GM12878 (cell line): ENCODE measurements around the gene RAB30. TPM values are rescaled to one million over a fixed set of nuclear protein-coding genes. Genes with fewer than 3 reads are reported as not detected.

Source experiments
- ATAC-seq: fragments of 200-7000 bp; cut with Tn5 transposase; 3 replicates; pipeline ENCODE4 v1.9.1; 2020; ENCODE audit warnings: mild to moderate bottlenecking, moderate library complexity
- BruUV-seq: library from RNA; stranded (reverse); fragments of 400-500 nt; replicated peaks from 2 replicates; lab custom pipeline; 2021; lab: Mats Ljungman, UMichigan
- CTCF ChIA-PET: fragments of 300-600 bp; sonication (Branson Sonifier 250); formaldehyde crosslinking; extraction: SDS; loops from one replicate; lab custom pipeline; 2021; ENCODE audit warnings: inconsistent platforms; lab: Yijun Ruan, JAX
- POLR2A ChIA-PET: fragments of 350-600 bp; formaldehyde crosslinking; extraction: SDS; loops from one replicate; lab custom pipeline; 2021; ENCODE audit warnings: inconsistent platforms; lab: Charles Lee
- RAD21 ChIA-PET: fragments of 300-600 bp; sonication (Branson Sonifier 250); formaldehyde crosslinking; loops from one replicate; lab custom pipeline; 2023; ENCODE audit warnings: antibody characterized with exemption; ENCODE audit not compliant: unreplicated experiment; lab: Charles Lee
- SMC1A ChIA-PET: fragments of 300-600 bp; sonication (Branson Sonifier 250); formaldehyde crosslinking; loops from one replicate; lab custom pipeline; 2023; ENCODE audit not compliant: unreplicated experiment, uncharacterized antibody; lab: Charles Lee
- DNase-seq: peaks from one replicate; pipeline ENCODE4 v3.0.0-alpha.2; 2011; ENCODE audit warnings: low read depth, low spot score
- FAIRE-seq: peaks from 3 replicates; lab custom pipeline; 2011; peaks lifted over from hg19 to GRCh38; lab: Jason Lieb, UNC
- H2AFZ ChIP-seq: 2 replicates; pipeline ENCODE4 v1.6.0; 2011; ENCODE audit warnings: low read depth, low read length, control low read depth; ENCODE audit not compliant: control insufficient read depth
- H3K27ac ChIP-seq: 2 replicates; pipeline ENCODE4 v1.5.1; 2011; ENCODE audit warnings: control low read depth; ENCODE audit not compliant: control insufficient read depth, insufficient read depth
- H3K27me3 ChIP-seq, 2 experiments: replicated peaks in 1 of 2; 2 replicates each; pipeline versions ENCODE4 v1.6.0 to v1.6.1; 2011; ENCODE audit warnings: low read length in 1 of 2; ENCODE audit not compliant: control insufficient read depth in 2 of 2, insufficient read depth in 2 of 2
- H3K36me3 ChIP-seq, 2 experiments: 2 replicates each; pipeline ENCODE4 v1.5.1; 2011; ENCODE audit warnings: low read length in 1 of 2; ENCODE audit not compliant: control insufficient read depth in 2 of 2, insufficient read depth in 2 of 2
- H3K4me1 ChIP-seq: 2 replicates; pipeline ENCODE4 v1.6.1; 2011; ENCODE audit warnings: mild to moderate bottlenecking, low read length, moderate library complexity, mixed read lengths; ENCODE audit not compliant: control insufficient read depth, insufficient read depth
- H3K4me2 ChIP-seq: 2 replicates; pipeline ENCODE4 v1.6.0; 2011; ENCODE audit warnings: control low read depth; ENCODE audit not compliant: control insufficient read depth, insufficient read depth
- H3K4me3 ChIP-seq: fragments of 200-600 bp; sonication (generic); 2 replicates; pipeline ENCODE4 v1.5.1; 2016
- H3K79me2 ChIP-seq: 2 replicates; pipeline ENCODE4 v1.6.0; 2011; ENCODE audit warnings: low read length; ENCODE audit not compliant: control insufficient read depth, insufficient read depth
- H3K9ac ChIP-seq: 2 replicates; pipeline ENCODE4 v1.8.0; 2011; ENCODE audit warnings: low read length, control low read depth, mixed read lengths; ENCODE audit not compliant: control insufficient read depth, insufficient read depth
- H3K9me3 ChIP-seq: replicated peaks from 3 replicates; pipeline ENCODE4 v1.5.1; 2011; ENCODE audit warnings: mild to moderate bottlenecking, low read length; ENCODE audit not compliant: control insufficient read depth, insufficient read depth
- H4K20me1 ChIP-seq: 2 replicates; pipeline ENCODE4 v1.6.0; 2011; ENCODE audit not compliant: control insufficient read depth, insufficient read depth
- ATF7 ChIP-seq: fragments of 450-650 bp; IDR thresholded peaks from 2 replicates; pipeline ENCODE4 v1.6.1; 2016; ENCODE audit warnings: low read depth, mild to moderate bottlenecking
- BCLAF1 ChIP-seq: fragments of 450-650 bp; IDR thresholded peaks from 2 replicates; pipeline ENCODE4 v1.6.1; 2017; ENCODE audit warnings: antibody characterized with exemption, mild to moderate bottlenecking, moderate library complexity
- ESRRA ChIP-seq: IDR thresholded peaks from 2 replicates; pipeline ENCODE4 v1.6.1; 2012; ENCODE audit warnings: mild to moderate bottlenecking, low read length, improper control_type of control experiment
- HCFC1 ChIP-seq: fragments of 150-350 bp; IDR thresholded peaks from 2 replicates; pipeline ENCODE4 v1.6.1; 2014; ENCODE audit warnings: low read length
- NFYA ChIP-seq: IDR thresholded peaks from 2 replicates; pipeline ENCODE4 v1.6.1; 2011; ENCODE audit warnings: low read depth, mild to moderate bottlenecking, low read length, improper control_type of control experiment, borderline replicate concordance
- RUNX3 ChIP-seq: IDR thresholded peaks from 2 replicates; pipeline ENCODE4 v1.6.1; 2012; ENCODE audit warnings: low read length, inconsistent platforms
- ZBED1 ChIP-seq: IDR thresholded peaks from 2 replicates; pipeline ENCODE4 v1.6.1; 2016; ENCODE audit warnings: borderline replicate concordance
- ZNF24 ChIP-seq: fragments of 450-650 bp; IDR thresholded peaks from 2 replicates; pipeline ENCODE4 v1.6.1; 2017; ENCODE audit warnings: antibody characterized with exemption, mild to moderate bottlenecking
- in situ Hi-C: fragments of 300-500 bp; cut with MboI; formaldehyde crosslinking; loops from 9 replicates; pipeline ENCODE4 v1.14.3; 2018; ENCODE audit warnings: mixed read lengths
- intact Hi-C: fragments of 100-400 bp; cut with micrococcal nuclease; formaldehyde crosslinking; loops from one replicate; pipeline ENCODE4 v1.14.2; 2022; ENCODE audit not compliant: unreplicated experiment
- polyA plus RNA-seq, 11 experiments: library from polyadenylated mRNA; depleted of rRNA in 4 of 11; unstranded in 6 of 11; stranded (reverse) in 5 of 11; fragments of >200 nt; fragmentation: Nextera tagmentation in 4 of 11; fragmentation: Illumina TruSeq in 1 of 11; extraction: Ambion mirVana in 4 of 11; extraction: Trizol in 1 of 11; gene quantifications; 1 replicate in 1 of 11; 2 replicates in 10 of 11; pipeline versions ENCODE4 v1.2.1 to v1.2.3, GENCODE V29; 2011 to 2016; ENCODE audit warnings: inconsistent platforms in 2 of 11, missing spikeins in 2 of 11, low read depth in 1 of 11
- total RNA-seq, 4 experiments: library from RNA; depleted of rRNA in 3 of 4; stranded (reverse); fragments of >200 nt in 3 of 4; fragmentation: Illumina TruSeq in 1 of 4; extraction: Trizol in 1 of 4; gene quantifications; 2 replicates each; pipeline versions ENCODE4 v1.2.1 to v1.2.3, GENCODE V29; 2013 to 2021
- TF ChIP-seq, protein P1 (sequence below): fragments of 450-650 bp; conservative IDR thresholded peaks from 2 replicates; pipeline ENCODE4 v1.6.1; 2017; ENCODE audit warnings: mild to moderate bottlenecking, moderate library complexity

RAB30 gene
- total and polyA plus RNA-seq, 10 of the 15 experiments (the other 5 are each of a cell fraction or from before 2014, with no cell fraction given), result 9.8 to 26.7 (median 19.2) TPM

DNA sequence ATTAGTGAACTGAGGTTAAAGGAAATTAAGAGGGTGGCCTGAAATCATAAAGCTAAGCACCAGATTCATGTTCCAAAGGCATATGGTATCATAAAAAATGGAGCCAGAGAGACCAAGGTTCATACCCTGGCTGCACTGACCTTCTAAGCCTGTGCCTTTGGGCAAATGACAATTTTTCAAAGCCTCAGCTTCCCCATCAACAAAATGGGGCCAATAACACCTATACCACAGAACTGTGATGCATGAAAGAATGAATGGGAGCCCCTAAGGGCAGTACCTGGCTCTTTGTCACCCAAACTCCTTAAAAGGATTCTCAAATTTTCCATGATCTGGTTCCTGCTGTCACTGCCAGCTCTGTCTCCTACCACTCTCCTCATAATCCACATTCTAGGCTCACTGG lies 72.5 kb downstream of the RAB30 start:
- ChIA-PET RAD21 (interaction anchor here (0.5 to 8.0 kb wide), 14 partner anchors 8 to 158 kb away, joined by 3 to 96 read pairs (median 7); partner anchors contain the start of genes PCF11 and RAB30), SMC1A (interaction anchor here (0.7 to 8.3 kb wide), 25 partner anchors 7 to 250 kb away, joined by 3 to 138 read pairs (median 4); partner anchors contain the start of genes DDIAS, PRCP and RAB30), CTCF (interaction anchor here (0.6 to 2.1 kb wide), 12 partner anchors 7 to 250 kb away, joined by 3 to 5 read pairs (median 3); partner anchors contain the start of gene RAB30)
- no peaks in the 10 kb centered on the region for H3K27me3 ChIP-seq
- no peak for FAIRE-seq
- H3K27ac ChIP-seq, result no peak overlapping the region
- H3K79me2 ChIP-seq, result peaks cover 7% of the 10 kb centered on the region
- no TSS peak for BruUV-seq
- no peak for TF ChIP-seq ESRRA
- no peak for TF ChIP-seq HCFC1
- TF ChIP-seq, protein P1, sequence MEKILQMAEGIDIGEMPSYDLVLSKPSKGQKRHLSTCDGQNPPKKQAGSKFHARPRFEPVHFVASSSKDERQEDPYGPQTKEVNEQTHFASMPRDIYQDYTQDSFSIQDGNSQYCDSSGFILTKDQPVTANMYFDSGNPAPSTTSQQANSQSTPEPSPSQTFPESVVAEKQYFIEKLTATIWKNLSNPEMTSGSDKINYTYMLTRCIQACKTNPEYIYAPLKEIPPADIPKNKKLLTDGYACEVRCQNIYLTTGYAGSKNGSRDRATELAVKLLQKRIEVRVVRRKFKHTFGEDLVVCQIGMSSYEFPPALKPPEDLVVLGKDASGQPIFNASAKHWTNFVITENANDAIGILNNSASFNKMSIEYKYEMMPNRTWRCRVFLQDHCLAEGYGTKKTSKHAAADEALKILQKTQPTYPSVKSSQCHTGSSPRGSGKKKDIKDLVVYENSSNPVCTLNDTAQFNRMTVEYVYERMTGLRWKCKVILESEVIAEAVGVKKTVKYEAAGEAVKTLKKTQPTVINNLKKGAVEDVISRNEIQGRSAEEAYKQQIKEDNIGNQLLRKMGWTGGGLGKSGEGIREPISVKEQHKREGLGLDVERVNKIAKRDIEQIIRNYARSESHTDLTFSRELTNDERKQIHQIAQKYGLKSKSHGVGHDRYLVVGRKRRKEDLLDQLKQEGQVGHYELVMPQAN, result no peak
- TF ChIP-seq ZBED1, result no peak
- no peak for TF ChIP-seq RUNX3
- no peak for TF ChIP-seq ATF7
- TF ChIP-seq NFYA, result no peak
- TF ChIP-seq BCLAF1, result no peak
- TF ChIP-seq ZNF24, result no peak
- TF ChIP-seq, all 136 proteins: peak for 0
- no peak for ATAC-seq
- peaks cover 41% of the 10 kb centered on the region for H3K4me1 ChIP-seq
- in situ Hi-C loops (no loop called here), intact Hi-C loops (no loop called here)
- no peaks in the 10 kb centered on the region for H3K9me3 ChIP-seq
- H3K9ac ChIP-seq, result no peak overlapping the region
- H4K20me1 ChIP-seq, result no peaks in the 10 kb centered on the region
- no peak overlapping the region for H3K4me3 ChIP-seq
- no peak for DNase-seq
- no peak overlapping the region for H3K4me2 ChIP-seq
- POLR2A ChIA-PET, result interaction anchor here (0.7 to 12.1 kb wide), 13 partner anchors 7 to 75 kb away, joined by 3 to 142 read pairs (median 5); partner anchors contain the start of gene RAB30
- peaks cover 0 to 2% of the 10 kb centered on the region in 2 experiments; a peak in 2 of 4 replicates for H3K36me3 ChIP-seq
- no peak overlapping the region for H2AFZ ChIP-seq
